Small intestine (tissue), 7 donors: ENCODE results near the gene PCNX2. TPM values are rescaled to one million over a fixed set of nuclear protein-coding genes. Genes with fewer than 3 reads are reported as not detected.
A peak's percentile ranks its signal among the peaks of the same experiment; 100 is the strongest.
"Not testable (repeated sequence)": the region's sequence is repeated elsewhere in the genome, so short reads cannot be mapped to it uniquely, and the experiment has no call there.

ENCODE experiments used
- DNase-seq, 2 donors: peaks; one replicate each; pipeline versions ENCODE4 v3.0.0 to v3.0.0-alpha.2; 2013
- FAIRE-seq: peaks from 2 replicates; lab custom pipeline; 2012; peaks lifted over from hg19 to GRCh38; lab: Jason Lieb, UNC
- H3K27ac ChIP-seq, 3 donors: one replicate each; pipeline ENCODE4 v1.5.1; 2013; ENCODE audit warnings: low read length in 2 of 3, mild to moderate bottlenecking in 2 of 3, control low read depth in 1 of 3, inconsistent platforms in 1 of 3, low read depth in 1 of 3, moderate library complexity in 1 of 3
- H3K27me3 ChIP-seq, 3 donors: one replicate each; pipeline ENCODE4 v1.6.1; 2013; ENCODE audit warnings: low read length in 3 of 3, inconsistent platforms in 1 of 3; ENCODE audit not compliant: control insufficient read depth in 3 of 3, insufficient read depth in 3 of 3
- H3K36me3 ChIP-seq, 3 donors: one replicate each; pipeline ENCODE4 v1.6.1; 2013; ENCODE audit warnings: low read length in 3 of 3, inconsistent platforms in 1 of 3, low read depth in 1 of 3, mild to moderate bottlenecking in 1 of 3, moderate library complexity in 1 of 3; ENCODE audit not compliant: control insufficient read depth in 3 of 3, insufficient read depth in 2 of 3
- H3K4me1 ChIP-seq, 3 donors: one replicate each; pipeline ENCODE4 v1.6.1; 2013; ENCODE audit warnings: low read length in 2 of 3, inconsistent platforms in 1 of 3, low read depth in 1 of 3, mild to moderate bottlenecking in 1 of 3, moderate library complexity in 1 of 3; ENCODE audit not compliant: control insufficient read depth in 3 of 3, insufficient read depth in 2 of 3
- H3K4me3 ChIP-seq, 3 donors: one replicate each; pipeline ENCODE4 v1.5.1; 2013; ENCODE audit warnings: low read length in 3 of 3, control low read depth in 1 of 3, inconsistent platforms in 1 of 3, low read depth in 1 of 3, mild to moderate bottlenecking in 1 of 3, moderate library complexity in 1 of 3
- H3K9me3 ChIP-seq, 2 donors: one replicate each; pipeline ENCODE4 v1.6.1; 2013; ENCODE audit warnings: low read depth in 1 of 2, low read length in 1 of 2; ENCODE audit not compliant: control insufficient read depth in 2 of 2, insufficient read depth in 1 of 2
- WGBS, 3 donors: extraction: QIAGEN DNeasy Blood & Tissue Kit; methylation state at CpG; one replicate each; pipeline ENCODE4 v1.1.7; 2013; 5-methylcytosine and 5-hydroxymethylcytosine counted together
- polyA plus RNA-seq, 4 donors: library from polyadenylated mRNA; stranded (reverse) in 3 of 4; unstranded in 1 of 4; fragments of 200-250 nt in 3 of 4; fragments of 120-200 nt in 1 of 4; gene quantifications; one replicate each; pipeline versions ENCODE4 v1.2.1 to v1.2.3, GENCODE V29; 2013
- donor health status: healthy with polysubstance abuse.
- donor health status: control.
- donor health status: control.
- donor health status: Bipolar disorder and iron deficiency.
- donor health status: healthy.

The PCNX2 gene
- polyA plus RNA-seq, 4 donors, result 1.3 to 18.1 (median 5.1) TPM

DNA sequence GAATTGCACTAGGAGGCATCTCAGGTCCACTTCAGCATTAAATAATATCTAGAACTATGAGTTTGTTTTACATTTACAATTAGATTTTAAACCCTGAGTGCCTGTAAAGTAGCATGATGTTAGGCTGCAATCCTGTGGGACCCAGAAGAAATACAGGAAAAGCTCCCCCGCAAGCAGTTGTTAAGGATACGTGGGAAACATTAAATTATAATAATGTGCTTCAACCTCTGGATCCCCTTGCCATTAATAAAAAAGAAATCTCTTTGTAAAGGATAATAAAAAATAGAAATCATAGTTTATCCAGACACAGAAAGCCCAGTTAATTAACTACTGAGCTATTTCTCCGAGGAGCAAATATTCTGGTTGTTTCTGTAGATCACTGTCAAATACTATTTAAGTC is 106.0 kb downstream of the PCNX2 start:
- no peak overlapping the region for H3K27ac ChIP-seq
- FAIRE-seq, result no peak
- no peaks in the 10 kb centered on the region for H3K4me1 ChIP-seq
- peaks cover 0 to 2% (median 0%) of the 10 kb centered on the region in 3 donors for H3K36me3 ChIP-seq
- no peak overlapping the region for H3K4me3 ChIP-seq
- peaks cover 0 to under 1% of the 10 kb centered on the region in 2 donors for H3K9me3 ChIP-seq
- no peak for DNase-seq
- WGBS, 3 donors, result 90 to 97% (median 94%) methylated on average over 3 of the region's 3 CpGs
- no peaks in the 10 kb centered on the region for H3K27me3 ChIP-seq

DNA sequence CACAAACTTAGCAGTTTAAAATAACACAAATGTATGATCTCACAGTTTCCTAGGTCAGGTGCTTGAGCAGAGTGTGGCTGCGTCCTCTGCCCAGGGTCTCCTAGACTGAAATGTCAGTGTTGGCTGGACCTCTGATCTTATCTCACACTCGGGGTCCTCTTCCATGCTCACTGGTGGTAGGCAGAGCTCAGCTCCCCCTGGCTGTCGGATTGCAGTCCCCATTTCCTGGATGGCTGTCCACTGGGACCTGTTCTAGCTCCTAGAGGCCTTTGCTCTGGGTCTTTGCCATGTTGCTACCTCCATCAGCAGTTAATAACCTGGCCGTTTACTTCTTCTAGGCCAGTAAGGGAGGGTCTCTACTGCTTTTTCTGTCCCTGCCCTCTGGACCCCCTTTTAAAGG is 107.5 kb downstream of the PCNX2 start:
- no peaks in the 10 kb centered on the region for H3K4me1 ChIP-seq
- 87 to 91% (median 87%) methylated on average over 4 of the region's 4 CpGs for WGBS, 3 donors
- FAIRE-seq (no peak), DNase-seq (no peak)
- peaks cover 0 to 2% (median 0%) of the 10 kb centered on the region in 3 donors for H3K36me3 ChIP-seq
- H3K9me3 ChIP-seq, result no peaks in the 10 kb centered on the region
- no peak overlapping the region for H3K27ac ChIP-seq
- no peak overlapping the region for H3K4me3 ChIP-seq
- no peaks in the 10 kb centered on the region for H3K27me3 ChIP-seq

DNA sequence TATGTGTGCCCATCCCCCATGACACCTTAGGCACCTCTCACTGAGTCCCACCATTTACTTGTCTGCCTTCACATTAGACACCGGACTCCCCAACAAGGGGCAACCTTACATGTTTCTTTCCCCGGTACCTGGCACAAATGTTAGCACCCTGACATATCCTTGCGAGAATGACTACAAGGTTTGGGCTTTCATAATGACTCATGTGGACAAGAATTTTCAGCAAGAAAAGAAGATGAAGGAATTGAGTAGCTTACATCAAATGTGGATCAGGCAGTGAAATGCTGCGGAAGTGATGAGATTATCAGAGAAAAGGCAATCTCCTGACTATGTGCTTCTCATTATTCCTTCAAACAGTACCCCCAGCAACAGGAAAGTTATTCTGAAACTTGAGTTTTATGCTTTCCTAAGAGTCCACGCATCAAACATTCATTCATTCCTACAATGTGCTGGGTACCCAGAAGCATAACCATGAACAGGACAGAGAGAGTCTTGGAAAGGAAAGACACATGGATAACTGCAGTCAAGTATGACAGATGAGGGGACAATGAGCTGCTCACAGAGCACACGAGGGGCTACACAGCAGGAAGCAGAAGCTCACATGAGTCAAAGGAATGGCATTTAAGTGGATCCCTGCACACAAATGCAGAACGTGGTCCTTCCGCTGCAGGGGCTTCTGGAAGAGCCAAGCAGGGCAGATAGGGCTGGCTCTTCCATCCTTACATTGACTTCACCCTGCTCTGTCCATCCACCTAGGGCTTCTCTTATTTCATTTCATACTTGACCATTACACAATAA is 112.1 kb downstream of the PCNX2 start:
- H3K36me3 ChIP-seq, result peaks cover 0 to 6% (median 0%) of the 10 kb centered on the region in 3 donors
- FAIRE-seq (no peak), DNase-seq (no peak)
- no peaks in the 10 kb centered on the region for H3K27me3 ChIP-seq
- WGBS, 3 donors, result 85 to 92% (median 92%) methylated on average over 8 of the region's 8 CpGs
- no peaks in the 10 kb centered on the region for H3K4me1 ChIP-seq
- H3K9me3 ChIP-seq, result peaks cover 0 to 3% of the 10 kb centered on the region in 2 donors
- no peak overlapping the region for H3K27ac ChIP-seq
- H3K4me3 ChIP-seq, result no peak overlapping the region

DNA sequence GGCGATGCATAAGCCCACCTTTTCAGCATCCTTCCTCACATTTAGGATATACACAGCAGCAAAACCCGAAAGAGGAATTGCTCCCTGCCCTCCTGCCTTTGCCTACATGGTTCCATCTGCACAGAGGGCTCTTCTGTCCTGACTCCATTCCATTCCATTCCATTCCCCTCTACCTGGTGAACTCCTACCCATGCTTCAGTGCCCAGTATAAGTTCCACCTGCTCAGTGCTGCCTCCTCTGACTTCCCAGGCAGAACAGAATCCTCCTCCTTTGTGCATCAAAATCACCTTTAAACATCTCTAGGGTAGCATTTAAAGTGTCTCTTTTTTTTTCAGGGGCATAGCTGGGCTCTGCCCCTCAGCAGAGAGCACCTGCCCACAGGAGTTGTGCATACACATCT is 112.9 kb downstream of the PCNX2 start:
- 96% methylated on average over 2 of the region's 2 CpGs for WGBS, 3 donors
- FAIRE-seq, result no peak

DNA sequence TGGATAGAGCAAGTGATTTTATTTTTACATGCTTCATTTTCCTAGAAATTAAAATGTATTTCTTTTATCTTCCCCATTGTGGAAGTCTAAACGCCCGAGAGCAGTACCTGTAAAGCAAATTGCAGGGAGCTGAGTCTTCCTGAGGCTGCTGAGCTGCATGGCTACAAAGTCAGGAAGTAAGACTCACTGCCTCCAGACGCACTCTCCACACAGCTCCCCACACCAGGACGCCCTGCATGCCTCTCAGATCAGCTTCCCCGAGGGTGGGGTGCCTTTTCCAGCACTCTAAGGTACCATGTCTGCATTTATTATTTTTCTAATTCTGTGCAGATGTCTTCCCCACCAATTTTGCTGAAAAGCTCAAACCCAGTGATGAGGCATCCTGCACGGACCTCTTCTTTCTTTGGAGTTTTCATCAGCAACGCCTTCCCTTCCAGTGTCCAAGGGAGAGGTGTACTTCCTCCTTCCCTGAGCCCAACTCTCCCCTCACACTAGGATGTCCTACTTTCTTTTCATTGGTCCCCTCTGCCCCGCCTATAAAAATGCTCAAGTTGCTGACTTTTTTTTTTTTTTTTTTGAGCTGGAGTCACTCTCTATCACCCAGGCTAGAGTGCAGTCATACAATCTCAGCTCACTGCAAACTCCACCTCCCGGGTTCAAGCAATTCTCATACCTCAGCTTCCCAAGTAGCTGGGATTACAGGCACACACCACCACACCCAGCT is 114.7 kb downstream of the PCNX2 start:
- FAIRE-seq, result no peak
- Histone ChIP-seq H3K27me3 (no peaks in the 10 kb centered on the region), H3K27ac (no peak overlapping the region), H3K36me3 (peaks cover 2 to 14% (median 6%) of the 10 kb centered on the region in 3 donors), H3K9me3 (peaks cover 0 to 12% of the 10 kb centered on the region in 2 donors), H3K4me3 (no peak overlapping the region), H3K4me1 (no peaks in the 10 kb centered on the region)
- WGBS, 3 donors, result 91 to 95% (median 93%) methylated on average over 9 of the region's 9 CpGs
- no peak for DNase-seq

More for the DNA sequence above, 112.9 kb downstream of the PCNX2 start:
- H3K9me3 ChIP-seq, result peaks cover 0 to 4% of the 10 kb centered on the region in 2 donors
- H3K27ac ChIP-seq, result no peak overlapping the region
- peaks cover under 1 to 7% (median 2%) of the 10 kb centered on the region in 3 donors for H3K36me3 ChIP-seq
- H3K4me1 ChIP-seq, result no peaks in the 10 kb centered on the region
- H3K27me3 ChIP-seq, result no peaks in the 10 kb centered on the region
- no peak overlapping the region for H3K4me3 ChIP-seq
- DNase-seq, result no peak

DNA sequence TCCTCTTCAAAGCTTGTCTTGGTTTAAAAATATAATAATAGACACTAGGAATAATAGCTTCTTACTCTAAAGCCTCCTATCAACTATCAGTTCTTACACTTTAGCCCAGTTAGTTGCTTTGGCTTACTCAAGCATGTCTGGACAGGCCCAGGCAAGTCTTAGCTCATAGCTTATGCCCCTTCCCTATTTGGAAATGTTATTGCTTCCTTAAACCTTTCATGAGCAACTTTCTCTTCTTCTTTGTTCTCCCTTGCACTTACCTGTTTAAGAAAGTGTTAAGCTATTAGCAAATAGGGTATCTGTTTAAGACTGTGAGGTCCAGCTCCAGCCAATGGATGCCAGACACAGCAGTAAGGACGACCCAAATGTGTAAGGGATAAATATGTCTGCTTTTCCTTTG is 115.9 kb downstream of the PCNX2 start:
- FAIRE-seq, H3K4me1 ChIP-seq, H3K27me3 ChIP-seq, H3K4me3 ChIP-seq, DNase-seq, H3K27ac ChIP-seq: not testable (repeated sequence)
- 85 to 94% (median 93%) methylated on average over 1 of the region's 1 CpG for whole genome bisulfite sequencing, 3 donors
- H3K9me3 ChIP-seq, result peaks cover 0 to 12% of the 10 kb centered on the region in 2 donors
- H3K36me3 ChIP-seq, result peaks cover 2 to 14% (median 6%) of the 10 kb centered on the region in 3 donors

DNA sequence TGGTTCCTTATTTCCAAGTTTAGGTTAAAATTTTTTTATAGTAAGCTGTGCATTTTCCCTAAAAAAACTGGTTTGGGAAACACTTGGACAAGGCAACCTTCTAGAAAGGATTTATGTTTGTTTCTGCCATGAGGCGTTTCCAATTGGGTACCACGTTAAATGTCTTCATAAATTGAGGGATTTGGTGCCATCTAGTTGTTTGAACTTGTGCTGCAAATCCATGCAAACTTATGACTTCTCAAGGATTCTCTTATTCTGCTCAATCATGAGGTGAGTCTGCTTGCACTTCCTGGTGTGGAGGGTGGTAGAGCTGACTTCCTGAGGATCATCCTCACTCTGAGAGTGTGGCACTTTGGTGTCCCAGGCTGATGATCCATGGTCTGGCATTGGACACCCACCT is 123.3 kb downstream of the PCNX2 start:
- Histone ChIP-seq H3K27me3 (no peaks in the 10 kb centered on the region), H3K4me1 (no peaks in the 10 kb centered on the region), H3K4me3 (no peak overlapping the region), H3K9me3 (peaks cover 0 to 4% of the 10 kb centered on the region in 2 donors), H3K36me3 (peaks cover 0 to 5% (median 2%) of the 10 kb centered on the region in 3 donors), H3K27ac (no peak overlapping the region)
- DNase-seq, result peak; percentile 3 to 15
- 48 to 84% (median 82%) methylated on average over 2 of the region's 2 CpGs for WGBS, 3 donors
- no peak for FAIRE-seq

DNA sequence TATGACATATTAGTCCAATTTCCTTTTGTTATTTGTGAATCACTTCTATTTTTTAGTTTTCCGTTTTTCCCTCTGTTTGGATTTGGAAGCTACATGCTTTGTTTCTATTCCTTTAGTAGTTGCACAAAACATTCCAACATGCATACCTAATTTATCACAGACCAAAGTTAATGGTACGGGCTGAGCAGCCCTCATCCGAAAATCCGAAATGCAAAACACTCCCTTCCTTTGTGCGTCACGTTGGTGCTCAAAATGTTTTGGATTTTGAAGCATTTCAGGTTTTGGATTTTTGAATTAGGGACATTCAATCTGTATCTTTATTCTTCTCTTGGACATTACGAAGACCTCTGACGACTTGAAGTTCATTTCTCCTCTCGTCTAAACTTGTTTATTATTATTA is 124.8 kb downstream of the PCNX2 start:
- Histone ChIP-seq H3K36me3 (no peaks in the 10 kb centered on the region), H3K27me3 (no peaks in the 10 kb centered on the region), H3K4me3 (no peak overlapping the region), H3K9me3 (no peaks in the 10 kb centered on the region), H3K27ac (no peak overlapping the region), H3K4me1 (no peaks in the 10 kb centered on the region)
- no peak for DNase-seq
- WGBS, 3 donors, result 94 to 97% (median 97%) methylated on average over 9 of the region's 9 CpGs
- FAIRE-seq, result no peak
